Ovary (tissue), 3 donors: Measurements from ENCODE around the gene COQ4.

Experiments
- POLR2A ChIP-seq: fragments of 450-650 bp; IDR thresholded peaks from one replicate; pipeline ENCODE4 v1.6.1; 2017; ENCODE audit warnings: antibody characterized with exemption, mild to moderate bottlenecking, moderate library complexity
- TF ChIP-seq, protein P1 (sequence below), 3 donors: fragments of 450-650 bp in 2 of 3; fragments of 200-600 bp in 1 of 3; IDR thresholded peaks; one replicate each; pipeline versions ENCODE4 v1.5.1 to v1.8.0; 2016 to 2022; ENCODE audit warnings: antibody characterized with exemption in 3 of 3, mild to moderate bottlenecking in 1 of 3
- donor health status: DM: no; HTN: no; CAD: no.

DNA sequence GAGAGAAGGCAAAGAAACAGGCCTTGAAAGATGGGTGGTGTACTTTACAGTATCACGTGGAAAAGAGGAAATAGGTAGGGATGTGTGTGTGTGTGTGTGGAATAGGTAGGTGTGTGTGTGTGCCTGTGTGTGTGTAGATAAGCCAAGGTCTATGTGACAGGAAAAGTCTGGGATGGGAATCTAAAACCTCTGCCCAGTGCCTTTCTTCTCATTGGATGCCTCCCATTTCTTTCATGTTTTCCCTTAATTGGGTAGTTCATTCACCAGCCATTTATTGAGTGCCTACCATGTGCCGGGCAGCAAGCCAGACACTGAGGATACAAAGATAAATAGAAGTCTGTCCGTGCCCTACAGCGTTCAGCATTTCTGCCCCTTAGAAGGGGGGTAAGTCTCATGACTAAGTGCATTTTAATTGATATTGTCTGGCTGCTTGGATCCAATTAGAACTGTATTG is 49.6 kb downstream of the COQ4 start:
- TF ChIP-seq, protein P1, sequence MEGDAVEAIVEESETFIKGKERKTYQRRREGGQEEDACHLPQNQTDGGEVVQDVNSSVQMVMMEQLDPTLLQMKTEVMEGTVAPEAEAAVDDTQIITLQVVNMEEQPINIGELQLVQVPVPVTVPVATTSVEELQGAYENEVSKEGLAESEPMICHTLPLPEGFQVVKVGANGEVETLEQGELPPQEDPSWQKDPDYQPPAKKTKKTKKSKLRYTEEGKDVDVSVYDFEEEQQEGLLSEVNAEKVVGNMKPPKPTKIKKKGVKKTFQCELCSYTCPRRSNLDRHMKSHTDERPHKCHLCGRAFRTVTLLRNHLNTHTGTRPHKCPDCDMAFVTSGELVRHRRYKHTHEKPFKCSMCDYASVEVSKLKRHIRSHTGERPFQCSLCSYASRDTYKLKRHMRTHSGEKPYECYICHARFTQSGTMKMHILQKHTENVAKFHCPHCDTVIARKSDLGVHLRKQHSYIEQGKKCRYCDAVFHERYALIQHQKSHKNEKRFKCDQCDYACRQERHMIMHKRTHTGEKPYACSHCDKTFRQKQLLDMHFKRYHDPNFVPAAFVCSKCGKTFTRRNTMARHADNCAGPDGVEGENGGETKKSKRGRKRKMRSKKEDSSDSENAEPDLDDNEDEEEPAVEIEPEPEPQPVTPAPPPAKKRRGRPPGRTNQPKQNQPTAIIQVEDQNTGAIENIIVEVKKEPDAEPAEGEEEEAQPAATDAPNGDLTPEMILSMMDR (IDR thresholded peaks at IDR 0.05): no peak
- TF ChIP-seq POLR2A: no peak
